GM21381 (cell line): ENCODE measurements around the gene ZNF44.

ENCODE experiments used
- ATAC-seq: cut with Tn5 transposase; IDR thresholded peaks from one replicate; pipeline ENCODE4 v1.9.1; 2021; ENCODE audit warnings: mild to moderate bottlenecking, moderate library complexity; ENCODE audit not compliant: unreplicated experiment

ZNF44 gene

GRCh38 chr19:12265921-12266704 lies 28.6 kb downstream of the ZNF44 start:
- ATAC-seq: no peak

GRCh38 chr19:12261554-12261953 lies 33.1 kb downstream of the ZNF44 start:
- no peak for ATAC-seq

DNA sequence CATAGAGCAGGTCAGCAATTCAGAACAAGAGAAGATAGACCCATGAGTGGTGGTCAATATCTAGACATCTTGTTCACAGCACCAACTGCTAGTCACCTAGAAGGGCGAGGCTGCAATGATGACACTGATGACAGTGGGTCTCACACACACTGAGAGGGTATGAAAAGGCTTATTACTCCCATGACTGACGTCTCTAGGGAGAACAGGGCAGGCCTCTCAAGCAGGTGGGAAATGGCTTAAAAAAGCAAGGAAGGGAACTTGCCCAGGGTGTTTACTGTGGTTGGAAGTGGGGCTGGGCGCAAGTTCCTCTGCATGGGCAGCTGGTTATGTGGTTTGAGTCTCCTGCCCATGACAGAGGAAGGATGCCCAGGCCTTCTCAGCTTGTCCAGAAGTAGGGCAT lies 33.8 kb downstream of the ZNF44 start:
- ATAC-seq: no peak

DNA sequence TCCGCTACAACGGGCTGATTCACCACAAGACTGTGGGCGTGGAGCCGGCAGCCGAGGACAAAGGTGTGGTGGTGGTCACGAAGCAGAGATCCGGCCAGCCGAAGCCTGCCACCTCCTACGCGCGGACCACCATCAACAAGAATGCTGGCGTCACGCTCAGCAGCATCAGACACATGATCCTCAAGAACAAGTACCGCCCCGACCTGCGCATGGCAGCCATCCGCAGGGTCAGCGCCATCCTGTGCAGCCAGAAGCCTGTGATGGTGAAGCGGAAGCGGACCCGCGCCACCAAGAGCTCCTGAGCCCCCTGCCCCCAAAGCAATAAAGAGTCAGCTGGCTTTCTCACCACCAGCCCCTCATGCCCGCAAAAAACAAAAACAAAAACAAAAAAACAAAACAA lies 34.4 kb downstream of the ZNF44 start:
- ATAC-seq: no peak

DNA sequence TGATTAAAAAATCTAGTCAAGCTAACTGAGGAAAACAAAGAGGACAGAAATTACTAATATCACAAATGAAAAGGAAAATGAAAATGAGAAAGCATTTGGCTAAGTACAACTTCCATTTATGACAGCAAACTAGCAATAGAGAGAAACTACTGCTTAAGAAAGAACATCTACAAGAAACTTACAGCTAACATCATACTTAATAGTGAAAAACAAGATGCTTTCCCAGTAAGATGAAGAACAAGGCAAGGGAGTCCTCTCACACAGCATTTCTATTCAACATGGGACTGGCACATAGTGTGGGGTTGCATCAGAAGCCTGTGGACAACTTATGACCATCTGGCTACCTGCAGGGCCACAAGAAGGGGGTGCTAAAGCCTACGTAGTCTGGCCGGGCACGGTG lies 39.3 kb downstream of the ZNF44 start:
- ATAC-seq: no peak

GRCh38 chr19:12247644-12248222 lies 47.0 kb downstream of the ZNF44 start:
- ATAC-seq: no peak

GRCh38 chr19:12244370-12244769 lies 50.3 kb downstream of the ZNF44 start:
- ATAC-seq: no peak

GRCh38 chr19:12237143-12237839 lies 57.4 kb downstream of the ZNF44 start:
- ATAC-seq: no peak

- no peak for ATAC-seq
Measured at GRCh38 chr19:12232961-12233360, 61.7 kb downstream of the ZNF44 start.

DNA sequence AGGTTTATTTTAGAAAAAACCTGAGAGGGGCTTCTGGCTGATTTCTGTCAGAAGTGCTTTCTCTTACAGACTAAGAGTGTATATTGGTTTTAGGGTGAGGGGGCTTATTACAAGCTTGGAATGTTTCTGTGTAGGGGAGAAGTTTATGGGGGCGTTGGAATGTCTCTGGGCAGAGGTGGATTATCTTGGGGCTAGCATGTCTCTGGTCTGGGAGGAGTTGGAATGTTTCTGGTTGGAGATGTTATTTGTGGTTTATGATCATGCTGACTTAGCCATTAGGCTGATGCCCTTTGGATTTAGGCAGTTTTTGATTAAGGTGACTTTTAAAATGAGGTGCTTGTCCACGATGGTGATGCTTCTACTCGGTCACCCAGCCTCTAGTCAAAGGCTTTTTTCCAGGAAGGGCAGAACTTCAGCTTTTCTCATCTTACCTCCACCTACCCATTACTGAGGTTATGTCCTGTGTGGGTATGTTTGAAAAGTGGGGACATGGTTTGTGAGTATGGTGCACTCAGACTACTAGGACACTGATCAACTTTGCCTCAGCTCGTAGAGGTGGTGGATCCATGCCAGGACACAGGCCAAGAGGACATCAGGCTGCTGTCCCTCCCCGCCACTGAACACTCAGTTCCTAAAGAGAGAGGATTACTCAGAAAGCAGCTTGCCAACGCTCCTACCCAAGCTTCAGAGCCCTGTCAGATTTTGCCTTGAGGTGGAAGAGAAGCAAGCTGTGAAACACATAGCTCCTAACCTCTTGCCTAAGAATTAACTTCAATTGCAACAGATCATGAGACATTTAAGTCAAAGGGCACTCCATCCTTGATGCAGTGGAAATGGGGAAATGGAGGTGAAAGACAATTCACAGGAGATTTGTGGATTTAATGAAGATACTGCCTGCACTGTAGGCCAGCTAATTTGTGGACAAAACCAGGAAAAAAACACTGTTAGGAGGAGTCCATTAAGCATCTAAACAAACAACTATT lies 63.6 kb downstream of the ZNF44 start:
- ATAC-seq: no peak

DNA sequence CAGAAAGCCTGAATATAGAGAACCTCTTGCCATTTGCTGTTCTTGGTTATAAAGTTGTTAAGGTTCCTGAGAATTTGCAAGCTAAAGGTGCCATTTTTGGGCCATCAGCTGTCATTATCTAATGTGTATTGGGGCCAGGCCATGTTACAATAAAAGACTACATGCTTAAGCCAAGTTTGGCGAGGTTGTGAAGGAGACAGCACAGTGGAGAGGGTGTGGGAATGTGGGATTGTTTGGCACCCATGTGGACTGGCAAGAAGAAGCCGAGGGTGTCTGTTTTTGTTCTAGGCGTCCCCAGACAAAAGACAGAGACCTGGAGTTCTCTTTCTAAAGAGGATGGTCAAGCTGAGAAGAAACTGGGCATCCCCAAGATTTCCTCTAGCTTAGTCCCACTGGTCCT lies 64.7 kb downstream of the ZNF44 start:
- no peak for ATAC-seq

- ATAC-seq: no peak
Measured at GRCh38 chr19:12224676-12225075, 70.0 kb downstream of the ZNF44 start.

GRCh38 chr19:12222980-12223630 lies 71.6 kb downstream of the ZNF44 start:
- no peak for ATAC-seq
